IMR-90 (cell line): ENCODE measurements around the gene MYH11. TPM values are rescaled to one million over a fixed set of nuclear protein-coding genes. Genes with fewer than 3 reads are reported as not detected.

ENCODE experiments used
- ATAC-seq: fragments of 200-7000 bp; cut with Tn5 transposase; 2 replicates; pipeline ENCODE4 v1.9.1; 2020; ENCODE audit warnings: low read depth, mild to moderate bottlenecking, moderate library complexity
- BruUV-seq: library from RNA; stranded (reverse); fragments of 400-500 nt; replicated peaks from 2 replicates; lab custom pipeline; 2021; lab: Mats Ljungman, UMichigan
- CTCF ChIA-PET: fragments of 300-600 bp; formaldehyde crosslinking; extraction: SDS; loops from one replicate; lab custom pipeline; 2021; ENCODE audit warnings: antibody characterized with exemption; lab: Yijun Ruan, JAX
- POLR2A ChIA-PET: fragments of 300-600 bp; sonication (Branson Sonifier 250); formaldehyde crosslinking; loops from one replicate; lab custom pipeline; 2022; ENCODE audit warnings: antibody characterized with exemption; ENCODE audit not compliant: unreplicated experiment; lab: Charles Lee
- DNase-seq: peaks from one replicate; pipeline ENCODE4 v3.0.0; 2013
- H2AFZ ChIP-seq: replicated peaks from 2 replicates; pipeline ENCODE3; 2013; ENCODE audit warnings: low read length, mild to moderate bottlenecking; ENCODE audit not compliant: poor library complexity
- H2AK5ac ChIP-seq: 2 replicates; pipeline ENCODE4 v1.6.1; 2013; ENCODE audit warnings: low read depth, low read length, inconsistent platforms
- H2AK9ac ChIP-seq: replicated peaks from 2 replicates; pipeline ENCODE3; 2013; ENCODE audit warnings: mild to moderate bottlenecking, low read depth, low read length, moderate library complexity; ENCODE audit not compliant: poor library complexity
- H2BK120ac ChIP-seq: 2 replicates; pipeline ENCODE4 v1.6.1; 2013; ENCODE audit warnings: low read depth, low read length, inconsistent platforms
- H2BK15ac ChIP-seq: 3 replicates; pipeline ENCODE4 v1.6.1; 2013; ENCODE audit warnings: low read depth, low read length, inconsistent platforms
- H2BK20ac ChIP-seq: 2 replicates; pipeline ENCODE4 v1.6.1; 2013; ENCODE audit warnings: low read depth, mild to moderate bottlenecking, inconsistent platforms, low read length, moderate library complexity
- H2BK5ac ChIP-seq: 2 replicates; pipeline ENCODE4 v1.6.1; 2013; ENCODE audit warnings: mild to moderate bottlenecking, low read depth, low read length, inconsistent platforms; ENCODE audit not compliant: poor library complexity, severe bottlenecking
- H3K14ac ChIP-seq: replicated peaks from 2 replicates; pipeline ENCODE4 v1.6.1; 2013; ENCODE audit warnings: low read depth, low read length, inconsistent platforms
- H3K18ac ChIP-seq: 2 replicates; pipeline ENCODE4 v1.6.1; 2013; ENCODE audit warnings: low read depth, low read length, control low read depth
- H3K23ac ChIP-seq: 2 replicates; pipeline ENCODE4 v1.6.1; 2013; ENCODE audit warnings: low read depth, low read length, inconsistent platforms
- H3K27ac ChIP-seq: 2 replicates; pipeline ENCODE4 v1.5.1; 2013; ENCODE audit warnings: mild to moderate bottlenecking, control low read depth, low read length; ENCODE audit not compliant: insufficient read depth
- H3K27me3 ChIP-seq: 2 replicates; pipeline ENCODE4 v1.6.1; 2013; ENCODE audit warnings: low read length; ENCODE audit not compliant: control insufficient read depth, insufficient read depth
- H3K36me3 ChIP-seq: 2 replicates; pipeline ENCODE4 v1.6.1; 2013; ENCODE audit warnings: low read length, mixed read lengths; ENCODE audit not compliant: control insufficient read depth, insufficient read depth
- H3K4ac ChIP-seq: 2 replicates; pipeline ENCODE4 v1.6.1; 2013; ENCODE audit warnings: low read depth, low read length, inconsistent platforms
- H3K4me1 ChIP-seq: 2 replicates; pipeline ENCODE4 v1.6.1; 2013; ENCODE audit warnings: low read length, mixed read lengths; ENCODE audit not compliant: control insufficient read depth, insufficient read depth
- H3K4me2 ChIP-seq: 2 replicates; pipeline ENCODE4 v1.6.1; 2013; ENCODE audit warnings: low read depth, mild to moderate bottlenecking, control low read depth, low read length, moderate library complexity
- H3K4me3 ChIP-seq: 2 replicates; pipeline ENCODE4 v1.5.1; 2013; ENCODE audit warnings: low read depth, mild to moderate bottlenecking, control low read depth, low read length, moderate library complexity; ENCODE audit not compliant: insufficient read depth
- H3K56ac ChIP-seq: 2 replicates; pipeline ENCODE4 v1.6.1; 2013; ENCODE audit warnings: low read length, inconsistent platforms; ENCODE audit not compliant: insufficient read depth; ENCODE audit errors: extremely low read depth
- H3K79me1 ChIP-seq, 2 experiments: 2 replicates each; pipeline ENCODE4 v1.6.1; 2013; ENCODE audit warnings: low read length in 2 of 2, inconsistent platforms in 1 of 2, low read depth in 1 of 2
- H3K9ac ChIP-seq: 2 replicates; pipeline ENCODE4 v1.6.1; 2013; ENCODE audit warnings: low read depth, low read length, control low read depth
- H3K9me1 ChIP-seq: 2 replicates; pipeline ENCODE4 v1.6.1; 2013; ENCODE audit warnings: low read length, inconsistent platforms; ENCODE audit not compliant: insufficient read depth
- H3K9me3 ChIP-seq: 2 replicates; pipeline ENCODE4 v1.6.1; 2013; ENCODE audit warnings: low read length; ENCODE audit not compliant: control insufficient read depth, insufficient read depth
- H4K20me1 ChIP-seq: 2 replicates; pipeline ENCODE4 v1.6.1; 2013; ENCODE audit warnings: low read length, inconsistent platforms; ENCODE audit not compliant: insufficient read depth
- H4K5ac ChIP-seq: 2 replicates; pipeline ENCODE4 v1.6.1; 2013; ENCODE audit warnings: mild to moderate bottlenecking, low read depth, low read length, control low read depth
- H4K8ac ChIP-seq, 2 experiments: 2 replicates each; pipeline ENCODE4 v1.6.1; 2013; ENCODE audit warnings: low read depth in 2 of 2, low read length in 2 of 2, control low read depth in 1 of 2, inconsistent platforms in 1 of 2
- H4K91ac ChIP-seq: 2 replicates; pipeline ENCODE4 v1.6.1; 2013; ENCODE audit warnings: low read depth, low read length, inconsistent platforms; ENCODE audit not compliant: insufficient read depth
- BHLHE40 ChIP-seq: fragments of 150-350 bp; IDR thresholded peaks from 2 replicates; pipeline ENCODE4 v1.6.1; 2016; ENCODE audit warnings: mild to moderate bottlenecking, low read depth, low read length
- CEBPB ChIP-seq: IDR thresholded peaks from 2 replicates; pipeline ENCODE4 v1.6.1; 2012; ENCODE audit warnings: low read depth, low read length, improper control_type of control experiment
- MXI1 ChIP-seq: IDR thresholded peaks from 2 replicates; pipeline ENCODE4 v1.6.1; 2012; ENCODE audit warnings: low read depth, mild to moderate bottlenecking, low read length, moderate library complexity, borderline replicate concordance
- RAD21 ChIP-seq: IDR thresholded peaks from 2 replicates; pipeline ENCODE4 v1.6.1; 2012; ENCODE audit warnings: low read length, improper control_type of control experiment
- SMC3 ChIP-seq: fragments of 150-350 bp; IDR thresholded peaks from 2 replicates; pipeline ENCODE4 v1.6.1; 2016; ENCODE audit warnings: low read depth, mild to moderate bottlenecking, antibody characterized with exemption, low read length, moderate library complexity
- WGBS, 2 experiments: methylation state at CpG; one replicate each; pipeline versions ENCODE4 v1.1.5 to v1.1.7; 2013; ENCODE audit warnings: missing lambda C conversion rate in 2 of 2; ENCODE audit not compliant: insufficient read length in 1 of 2; ENCODE audit errors: extremely low coverage in 2 of 2; 5-methylcytosine and 5-hydroxymethylcytosine counted together
- dilution Hi-C: fragments of 300-500 bp; cut with HindIII; formaldehyde crosslinking; loops from one replicate; pipeline ENCODE4 v1.14.3; 2018; ENCODE audit warnings: low sequenced_read_pairs; ENCODE audit not compliant: unreplicated experiment
- in situ Hi-C: fragments of 300-500 bp; cut with MboI; formaldehyde crosslinking; loops from 3 replicates; pipeline ENCODE4 v1.14.3; 2019; ENCODE audit warnings: low sequenced_read_pairs, inconsistent platforms, mixed read lengths
- intact Hi-C: fragments of 100-400 bp; cut with micrococcal nuclease; formaldehyde crosslinking; loops from 2 replicates; pipeline ENCODE4 v1.10.0; 2022
- polyA plus RNA-seq, 3 experiments: library from polyadenylated mRNA; depleted of rRNA; stranded (reverse); fragments of >200 nt; gene quantifications; 2 replicates each; pipeline ENCODE4 v1.2.3, GENCODE V29; 2012; ENCODE audit warnings: low replicate concordance in 1 of 3
- total RNA-seq: library from RNA; depleted of rRNA; stranded (reverse); fragments of >200 nt; gene quantifications from 2 replicates; pipeline ENCODE4 v1.2.3, GENCODE V29; 2012
- TF ChIP-seq, protein P1 (sequence below): conservative IDR thresholded peaks from 2 replicates; pipeline ENCODE4 v1.5.1; 2012; ENCODE audit warnings: mild to moderate bottlenecking, low read depth, low read length, improper control_type of control experiment

Gene MYH11
- total and polyA plus RNA-seq, 2 of the 4 experiments (the other 2 are of a cell fraction) = under 0.01 to 0.12 TPM

DNA sequence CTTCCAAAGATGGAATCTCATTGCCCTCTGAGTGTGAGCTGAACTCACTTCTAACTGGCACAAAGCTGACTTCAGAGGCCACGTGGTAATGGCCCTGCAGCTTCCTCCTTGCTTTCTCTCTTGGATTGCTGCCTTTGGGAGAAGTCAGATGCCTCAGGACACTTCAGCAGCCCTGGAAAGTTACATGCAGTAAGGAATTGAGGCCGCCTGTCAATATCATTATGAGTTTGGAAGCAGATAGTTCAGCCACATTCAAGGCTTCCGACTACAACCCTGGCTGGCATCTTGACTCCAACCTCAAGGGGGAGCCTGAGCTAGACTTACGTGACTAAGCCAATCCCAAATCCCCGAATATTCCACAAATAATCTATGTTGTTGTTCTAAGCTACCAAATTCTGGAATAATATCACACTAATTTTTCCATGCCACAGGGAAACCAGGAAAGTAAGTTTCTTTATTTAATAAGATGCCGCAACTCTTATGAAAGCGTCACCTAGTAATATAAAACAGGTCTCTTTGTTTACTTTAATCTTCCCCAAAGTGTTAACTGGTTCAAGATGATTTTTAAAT, 18.0 kb upstream of the MYH11 start:
- H3K9me1 ChIP-seq = peaks cover 11% of the 10 kb centered on the region
- peak overlapping the region; percentile 73 for H2BK5ac ChIP-seq
- H2BK15ac ChIP-seq = peak overlapping the region; percentile 67; the same call in 1 of the 3 replicates
- H3K4me3 ChIP-seq = no peak overlapping the region
- peaks cover 15 to 63% of the 10 kb centered on the region in 2 experiments for H3K79me1 ChIP-seq
- DNase-seq = peak; percentile 80
- H3K14ac ChIP-seq = peak overlapping the region; percentile 50; the same call in 1 of the 2 replicates
- no peak overlapping the region for H2AK9ac ChIP-seq
- WGBS, 2 experiments = no CpG with 5 or more reads among the region's 7 CpGs
- peak; percentile 82 for ATAC-seq
- dilution Hi-C loops (no loop called here), intact Hi-C loops (loop anchor here (2.0 to 5.0 kb wide), 2 partner anchors 72 to 148 kb away; partner anchors contain the start of gene ABCC1), in situ Hi-C loops (loop anchor here (25.0 kb wide), 1 partner anchor 137 kb away; no protein-coding TSS in a partner anchor)
- no peak overlapping the region for H2AFZ ChIP-seq
- peaks cover 8% of the 10 kb centered on the region for H3K4me1 ChIP-seq
- peaks cover 21% of the 10 kb centered on the region for H3K36me3 ChIP-seq
- CTCF ChIA-PET = interaction anchor here (0.5 to 1.3 kb wide), 6 partner anchors 17 to 200 kb away, joined by 3 to 4 read pairs (median 4); no protein-coding TSS in a partner anchor
- H3K23ac ChIP-seq = 0 out of 2 replicates have a peak overlapping the region, but pooled peaks have one; percentile 81
- H3K4ac ChIP-seq = peak overlapping the region; percentile 90
- peak overlapping the region; percentile 85 for H2BK20ac ChIP-seq
- H3K56ac ChIP-seq = no peak overlapping the region
- H3K27me3 ChIP-seq = no peaks in the 10 kb centered on the region
- H2BK120ac ChIP-seq = peak overlapping the region; percentile 89
- H4K20me1 ChIP-seq = no peaks in the 10 kb centered on the region
- POLR2A ChIA-PET = interaction anchor here (0.8 kb wide), 1 partner anchor 170 kb away, joined by 8 read pairs; no protein-coding TSS in a partner anchor
- H3K9me3 ChIP-seq = no peaks in the 10 kb centered on the region
- peak overlapping the region; percentile 88 for H4K91ac ChIP-seq
- peak overlapping the region in 1 of 2 experiments; percentile 94; a peak in 3 of 4 replicates for H4K8ac ChIP-seq
- peak overlapping the region; percentile 84 for H3K18ac ChIP-seq
- TF ChIP-seq, protein P1, sequence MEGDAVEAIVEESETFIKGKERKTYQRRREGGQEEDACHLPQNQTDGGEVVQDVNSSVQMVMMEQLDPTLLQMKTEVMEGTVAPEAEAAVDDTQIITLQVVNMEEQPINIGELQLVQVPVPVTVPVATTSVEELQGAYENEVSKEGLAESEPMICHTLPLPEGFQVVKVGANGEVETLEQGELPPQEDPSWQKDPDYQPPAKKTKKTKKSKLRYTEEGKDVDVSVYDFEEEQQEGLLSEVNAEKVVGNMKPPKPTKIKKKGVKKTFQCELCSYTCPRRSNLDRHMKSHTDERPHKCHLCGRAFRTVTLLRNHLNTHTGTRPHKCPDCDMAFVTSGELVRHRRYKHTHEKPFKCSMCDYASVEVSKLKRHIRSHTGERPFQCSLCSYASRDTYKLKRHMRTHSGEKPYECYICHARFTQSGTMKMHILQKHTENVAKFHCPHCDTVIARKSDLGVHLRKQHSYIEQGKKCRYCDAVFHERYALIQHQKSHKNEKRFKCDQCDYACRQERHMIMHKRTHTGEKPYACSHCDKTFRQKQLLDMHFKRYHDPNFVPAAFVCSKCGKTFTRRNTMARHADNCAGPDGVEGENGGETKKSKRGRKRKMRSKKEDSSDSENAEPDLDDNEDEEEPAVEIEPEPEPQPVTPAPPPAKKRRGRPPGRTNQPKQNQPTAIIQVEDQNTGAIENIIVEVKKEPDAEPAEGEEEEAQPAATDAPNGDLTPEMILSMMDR = peak; percentile 76
- TF ChIP-seq CEBPB = no peak
- peak; percentile 78 for TF ChIP-seq SMC3
- TF ChIP-seq BHLHE40 = no peak
- TF ChIP-seq MXI1 = 0 out of 2 replicates have a peak, but pooled peaks have one; percentile 57
- peak; percentile 78 for TF ChIP-seq RAD21
- H3K4me2 ChIP-seq = peak overlapping the region; percentile 35; the same call in 1 of the 2 replicates
- H3K27ac ChIP-seq = peak overlapping the region; percentile 90
- peak overlapping the region; percentile 67 for H4K5ac ChIP-seq
- peak overlapping the region; percentile 95; the same call in 1 of the 2 replicates for H2AK5ac ChIP-seq
- no TSS peak for BruUV-seq
- peak overlapping the region; percentile 72 for H3K9ac ChIP-seq
